ENCODE data around the gene KRT1.

Gene KRT1

GRCh38 chr12:52645120-52645761, 35.0 kb downstream of the KRT1 start:
- Histone ChIP-seq H2BK5ac (ENCODE audit: low read length) (no peak overlapping the region), H2AK5ac (ENCODE audit: low read depth, low read length) (no peak overlapping the region), H2BK15ac (ENCODE audit: low read length) (no peak overlapping the region), H2BK120ac (ENCODE audit: low read depth, low read length) (no peak overlapping the region), H3K4me2 (ENCODE audit: insufficient read depth, low read length, poor library complexity, severe bottlenecking) (no peak overlapping the region), H3K4me1 (ENCODE audit: control insufficient read depth in 2 of 2, insufficient read depth in 1 of 2, low read depth in 1 of 2, low read length in 2 of 2) (peaks cover 0 to 9% of the 10 kb centered on the region in 2 donors), H3K23ac (ENCODE audit: low read depth, low read length, poor library complexity) (no peak overlapping the region), H3K14ac (ENCODE audit: low read length) (no peak overlapping the region), H2BK12ac (ENCODE audit: low read length) (no peak overlapping the region), H4K91ac (ENCODE audit: low read depth, low read length, poor library complexity) (no peak overlapping the region), H4K8ac (ENCODE audit: low read depth, low read length) (no peak overlapping the region), H2AFZ (ENCODE audit: low read length) (no peak overlapping the region), H3K27me3 (ENCODE audit: control insufficient read depth in 3 of 3, insufficient read depth in 3 of 3, low read depth in 1 of 3, low read length in 3 of 3) (peaks cover 0 to 10% (median 0%) of the 10 kb centered on the region in 3 experiments), H3K79me1 (ENCODE audit: low read depth, low read length) (no peaks in the 10 kb centered on the region), H3K27ac (replicated peaks; ENCODE audit: low read length) (no peak overlapping the region), H3K9me3 (replicated peaks in 1 of 2; ENCODE audit: control insufficient read depth in 2 of 2, insufficient read depth in 1 of 2, low read depth in 1 of 2, low read length in 2 of 2) (no peaks in the 10 kb centered on the region), H3K36me3 (replicated peaks in 1 of 2; ENCODE audit: control insufficient read depth in 2 of 2, insufficient read depth in 2 of 2, low read length in 2 of 2) (no peaks in the 10 kb centered on the region), H3K9ac (ENCODE audit: low read depth, low read length, poor library complexity) (no peak overlapping the region), H3K4me3 (ENCODE audit: low read length in 2 of 2) (no peak overlapping the region), H3K4ac (ENCODE audit: low read length) (no peak overlapping the region), H3K18ac (ENCODE audit: low read length) (no peak overlapping the region)
- no peak for DNase-seq (ENCODE audit: low spot score)
- WGBS, 2 donors (ENCODE audit: extremely low coverage in 2 of 2, insufficient read length in 2 of 2, insufficient replicate concordance in 1 of 2): no CpG with 5 or more reads among the region's 7 CpGs

GRCh38 chr12:52644078-52644415, 36.2 kb downstream of the KRT1 start:
- Histone ChIP-seq H3K27ac (replicated peaks; ENCODE audit: low read length) (no peak overlapping the region), H3K18ac (ENCODE audit: low read length) (no peak overlapping the region), H3K4me3 (ENCODE audit: low read length in 2 of 2) (no peak overlapping the region), H2BK5ac (ENCODE audit: low read length) (no peak overlapping the region), H4K8ac (ENCODE audit: low read depth, low read length) (no peak overlapping the region), H2BK15ac (ENCODE audit: low read length) (no peak overlapping the region), H3K4me2 (ENCODE audit: insufficient read depth, low read length, poor library complexity, severe bottlenecking) (no peak overlapping the region), H3K4me1 (ENCODE audit: control insufficient read depth in 2 of 2, insufficient read depth in 1 of 2, low read depth in 1 of 2, low read length in 2 of 2) (peaks cover 0 to 5% of the 10 kb centered on the region in 2 donors), H2BK120ac (ENCODE audit: low read depth, low read length) (no peak overlapping the region), H4K91ac (ENCODE audit: low read depth, low read length, poor library complexity) (no peak overlapping the region), H3K36me3 (replicated peaks in 1 of 2; ENCODE audit: control insufficient read depth in 2 of 2, insufficient read depth in 2 of 2, low read length in 2 of 2) (no peaks in the 10 kb centered on the region), H3K23ac (ENCODE audit: low read depth, low read length, poor library complexity) (no peak overlapping the region), H3K14ac (ENCODE audit: low read length) (no peak overlapping the region), H3K27me3 (ENCODE audit: control insufficient read depth in 3 of 3, insufficient read depth in 3 of 3, low read depth in 1 of 3, low read length in 3 of 3) (peaks cover 0 to 10% (median 0%) of the 10 kb centered on the region in 3 experiments), H3K4ac (ENCODE audit: low read length) (no peak overlapping the region), H2BK12ac (ENCODE audit: low read length) (no peak overlapping the region), H3K9ac (ENCODE audit: low read depth, low read length, poor library complexity) (no peak overlapping the region), H3K79me1 (ENCODE audit: low read depth, low read length) (no peaks in the 10 kb centered on the region), H2AK5ac (ENCODE audit: low read depth, low read length) (no peak overlapping the region), H2AFZ (ENCODE audit: low read length) (no peak overlapping the region), H3K9me3 (replicated peaks in 1 of 2; ENCODE audit: control insufficient read depth in 2 of 2, insufficient read depth in 1 of 2, low read depth in 1 of 2, low read length in 2 of 2) (no peaks in the 10 kb centered on the region)
- WGBS, 2 donors (ENCODE audit: extremely low coverage in 2 of 2, insufficient read length in 2 of 2, insufficient replicate concordance in 1 of 2): no CpG with 5 or more reads among the region's 6 CpGs
- DNase-seq (ENCODE audit: low spot score): no peak

- no peak overlapping the region for H3K4me3 ChIP-seq (ENCODE audit: low read length in 2 of 2)
- no peak for DNase-seq (ENCODE audit: low spot score)
- peaks cover 0 to 5% of the 10 kb centered on the region in 2 donors for H3K4me1 ChIP-seq (ENCODE audit: control insufficient read depth in 2 of 2, insufficient read depth in 1 of 2, low read depth in 1 of 2, low read length in 2 of 2)
- no peak overlapping the region for H3K9ac ChIP-seq (ENCODE audit: low read depth, low read length, poor library complexity)
- no peak overlapping the region for H2BK12ac ChIP-seq (ENCODE audit: low read length)
- peak overlapping the region; percentile 38 for H2BK15ac ChIP-seq (ENCODE audit: low read length)
- H2AK5ac ChIP-seq (ENCODE audit: low read depth, low read length): no peak overlapping the region
- H3K79me1 ChIP-seq (ENCODE audit: low read depth, low read length): no peaks in the 10 kb centered on the region
- H3K9me3 ChIP-seq (replicated peaks in 1 of 2; ENCODE audit: control insufficient read depth in 2 of 2, insufficient read depth in 1 of 2, low read depth in 1 of 2, low read length in 2 of 2): no peaks in the 10 kb centered on the region
- H2BK5ac ChIP-seq (ENCODE audit: low read length): peak overlapping the region; percentile 63
- no peak overlapping the region for H3K4ac ChIP-seq (ENCODE audit: low read length)
- H3K36me3 ChIP-seq (replicated peaks in 1 of 2; ENCODE audit: control insufficient read depth in 2 of 2, insufficient read depth in 2 of 2, low read length in 2 of 2): no peaks in the 10 kb centered on the region
- peak overlapping the region; percentile 60 for H3K18ac ChIP-seq (ENCODE audit: low read length)
- H2AFZ ChIP-seq (ENCODE audit: low read length): no peak overlapping the region
- H4K8ac ChIP-seq (ENCODE audit: low read depth, low read length): no peak overlapping the region
- peaks cover 0 to 10% (median 0%) of the 10 kb centered on the region in 3 experiments for H3K27me3 ChIP-seq (ENCODE audit: control insufficient read depth in 3 of 3, insufficient read depth in 3 of 3, low read depth in 1 of 3, low read length in 3 of 3)
- no peak overlapping the region for H3K27ac ChIP-seq (replicated peaks; ENCODE audit: low read length)
- H4K91ac ChIP-seq (ENCODE audit: low read depth, low read length, poor library complexity): no peak overlapping the region
- H2BK120ac ChIP-seq (ENCODE audit: low read depth, low read length): no peak overlapping the region
- H3K23ac ChIP-seq (ENCODE audit: low read depth, low read length, poor library complexity): peak overlapping the region; percentile 57
- H3K14ac ChIP-seq (ENCODE audit: low read length): no peak overlapping the region
- H3K4me2 ChIP-seq (ENCODE audit: insufficient read depth, low read length, poor library complexity, severe bottlenecking): no peak overlapping the region
- no CpG with 5 or more reads among the region's 10 CpGs for WGBS, 2 donors (ENCODE audit: extremely low coverage in 2 of 2, insufficient read length in 2 of 2, insufficient replicate concordance in 1 of 2)
Observed at GRCh38 chr12:52643233-52644077, 36.8 kb downstream of the KRT1 start.

- Histone ChIP-seq H3K23ac (ENCODE audit: low read depth, low read length, poor library complexity) (no peak overlapping the region), H4K8ac (ENCODE audit: low read depth, low read length) (no peak overlapping the region), H2AK5ac (ENCODE audit: low read depth, low read length) (no peak overlapping the region), H2BK5ac (ENCODE audit: low read length) (no peak overlapping the region), H3K36me3 (replicated peaks in 1 of 2; ENCODE audit: control insufficient read depth in 2 of 2, insufficient read depth in 2 of 2, low read length in 2 of 2) (no peaks in the 10 kb centered on the region), H3K27ac (replicated peaks; ENCODE audit: low read length) (no peak overlapping the region), H3K4ac (ENCODE audit: low read length) (no peak overlapping the region), H2BK120ac (ENCODE audit: low read depth, low read length) (no peak overlapping the region), H3K14ac (ENCODE audit: low read length) (no peak overlapping the region), H3K4me1 (ENCODE audit: control insufficient read depth in 2 of 2, insufficient read depth in 1 of 2, low read depth in 1 of 2, low read length in 2 of 2) (peaks cover 0 to 5% of the 10 kb centered on the region in 2 donors), H3K79me1 (ENCODE audit: low read depth, low read length) (no peaks in the 10 kb centered on the region), H3K27me3 (ENCODE audit: control insufficient read depth in 3 of 3, insufficient read depth in 3 of 3, low read depth in 1 of 3, low read length in 3 of 3) (peaks cover 0 to 14% (median 0%) of the 10 kb centered on the region in 3 experiments), H3K9ac (ENCODE audit: low read depth, low read length, poor library complexity) (no peak overlapping the region), H2AFZ (ENCODE audit: low read length) (no peak overlapping the region), H3K18ac (ENCODE audit: low read length) (no peak overlapping the region), H2BK12ac (ENCODE audit: low read length) (no peak overlapping the region), H3K4me2 (ENCODE audit: insufficient read depth, low read length, poor library complexity, severe bottlenecking) (no peak overlapping the region), H3K4me3 (ENCODE audit: low read length in 2 of 2) (no peak overlapping the region), H4K91ac (ENCODE audit: low read depth, low read length, poor library complexity) (no peak overlapping the region), H2BK15ac (ENCODE audit: low read length) (no peak overlapping the region), H3K9me3 (replicated peaks in 1 of 2; ENCODE audit: control insufficient read depth in 2 of 2, insufficient read depth in 1 of 2, low read depth in 1 of 2, low read length in 2 of 2) (no peaks in the 10 kb centered on the region)
- no peak for DNase-seq (ENCODE audit: low spot score)
- WGBS, 2 donors (ENCODE audit: extremely low coverage in 2 of 2, insufficient read length in 2 of 2, insufficient replicate concordance in 1 of 2): no CpG with 5 or more reads among the region's 4 CpGs
Observed at GRCh38 chr12:52641468-52641867, 38.7 kb downstream of the KRT1 start.

Measured in neuronal stem cell (in vitro differentiated cells).